KMS-11 (cell line): ENCODE data around the gene URB2.

ENCODE experiments used
- H2AFZ ChIP-seq: fragments of 200-600 bp; sonication (generic); 2 replicates; pipeline ENCODE4 v1.6.1; 2016; ENCODE audit warnings: antibody characterized with exemption, mixed run types, low read depth
- H3K27ac ChIP-seq: fragments of 200-600 bp; sonication (generic); 2 replicates; pipeline ENCODE4 v1.6.1; 2016; ENCODE audit warnings: mild to moderate bottlenecking, mixed run types
- H3K27me3 ChIP-seq: fragments of 200-600 bp; sonication (generic); 2 replicates; pipeline ENCODE4 v1.6.1; 2017; ENCODE audit warnings: mild to moderate bottlenecking, low read depth, mixed run types, moderate library complexity; ENCODE audit not compliant: insufficient read depth
- H3K36me3 ChIP-seq: fragments of 200-600 bp; sonication (generic); 2 replicates; pipeline ENCODE4 v1.6.1; 2017; ENCODE audit warnings: mild to moderate bottlenecking, mixed run types; ENCODE audit not compliant: insufficient read depth
- H3K4me1 ChIP-seq: fragments of 200-600 bp; sonication (generic); 2 replicates; pipeline ENCODE4 v1.6.1; 2016; ENCODE audit warnings: mild to moderate bottlenecking, low read depth, mixed run types; ENCODE audit not compliant: poor library complexity, severe bottlenecking
- H3K4me2 ChIP-seq: fragments of 200-600 bp; sonication (generic); 2 replicates; pipeline ENCODE4 v1.7.0; 2016; ENCODE audit warnings: mild to moderate bottlenecking, mixed run types
- H3K4me3 ChIP-seq: fragments of 200-600 bp; sonication (generic); IDR thresholded peaks from 2 replicates; pipeline ENCODE4 v1.6.1; 2017; ENCODE audit warnings: low read depth, low read length, mixed read lengths; ENCODE audit not compliant: insufficient read depth
- H3K79me2 ChIP-seq: fragments of 200-600 bp; sonication (generic); 2 replicates; pipeline ENCODE4 v1.6.1; 2016; ENCODE audit warnings: low read depth, mixed run types; ENCODE audit not compliant: insufficient read depth
- H3K9ac ChIP-seq: fragments of 200-600 bp; sonication (generic); 2 replicates; pipeline ENCODE4 v1.6.1; 2016; ENCODE audit warnings: mild to moderate bottlenecking, mixed run types
- H4K20me1 ChIP-seq: fragments of 200-600 bp; sonication (generic); 2 replicates; pipeline ENCODE4 v1.6.1; 2016; ENCODE audit warnings: mild to moderate bottlenecking, mixed run types; ENCODE audit not compliant: insufficient read depth
- TF ChIP-seq, protein P1 (sequence below): fragments of 200-600 bp; sonication (generic); conservative IDR thresholded peaks from 2 replicates; pipeline ENCODE4 v1.6.1; 2017; ENCODE audit warnings: low read depth, mild to moderate bottlenecking, antibody characterized with exemption, low read length, moderate library complexity, mixed read lengths

The URB2 gene

DNA sequence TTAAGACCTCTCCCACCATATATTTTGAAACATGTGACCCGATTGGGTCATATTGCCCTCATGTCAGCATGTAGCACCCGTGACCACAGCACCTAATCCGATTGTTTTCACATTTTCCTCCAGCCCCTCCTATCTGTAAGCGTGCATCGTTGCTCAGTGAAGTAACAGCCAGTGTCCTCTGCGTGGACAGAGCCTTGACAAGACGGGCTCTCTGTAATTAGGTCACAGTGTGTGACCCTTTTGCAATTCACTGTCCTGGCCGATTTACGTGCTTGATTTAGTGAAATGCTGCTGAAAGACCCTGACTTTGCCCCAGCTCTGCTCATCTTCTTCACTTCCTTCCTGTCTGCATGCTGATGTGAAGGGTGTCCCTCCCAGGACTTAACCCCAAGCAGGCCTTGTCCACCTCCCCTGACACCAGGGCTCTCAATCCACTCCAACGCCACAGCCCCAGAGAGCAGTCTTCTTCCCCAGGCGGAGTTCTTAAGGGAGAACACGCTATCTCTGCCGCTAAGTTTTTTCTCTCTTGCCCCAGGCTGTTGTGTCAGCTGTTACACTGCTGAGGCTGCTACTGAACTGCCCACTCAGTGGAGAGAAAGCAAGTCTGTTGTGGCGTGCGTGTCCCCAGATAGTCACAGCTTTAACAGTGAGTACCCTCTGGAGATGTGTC is 19.4 kb downstream of the URB2 start:
- Histone ChIP-seq H2AFZ (no peak overlapping the region), H3K27ac (no peak overlapping the region), H3K4me1 (peaks cover 13% of the 10 kb centered on the region), H3K27me3 (no peaks in the 10 kb centered on the region), H3K4me2 (no peak overlapping the region), H3K4me3 (no peak overlapping the region), H3K36me3 (peaks cover 7% of the 10 kb centered on the region; the same call in 1 of the 2 replicates), H4K20me1 (no peaks in the 10 kb centered on the region), H3K9ac (no peak overlapping the region), H3K79me2 (peaks cover 21% of the 10 kb centered on the region; the same call in 1 of the 2 replicates)
- TF ChIP-seq, protein P1, sequence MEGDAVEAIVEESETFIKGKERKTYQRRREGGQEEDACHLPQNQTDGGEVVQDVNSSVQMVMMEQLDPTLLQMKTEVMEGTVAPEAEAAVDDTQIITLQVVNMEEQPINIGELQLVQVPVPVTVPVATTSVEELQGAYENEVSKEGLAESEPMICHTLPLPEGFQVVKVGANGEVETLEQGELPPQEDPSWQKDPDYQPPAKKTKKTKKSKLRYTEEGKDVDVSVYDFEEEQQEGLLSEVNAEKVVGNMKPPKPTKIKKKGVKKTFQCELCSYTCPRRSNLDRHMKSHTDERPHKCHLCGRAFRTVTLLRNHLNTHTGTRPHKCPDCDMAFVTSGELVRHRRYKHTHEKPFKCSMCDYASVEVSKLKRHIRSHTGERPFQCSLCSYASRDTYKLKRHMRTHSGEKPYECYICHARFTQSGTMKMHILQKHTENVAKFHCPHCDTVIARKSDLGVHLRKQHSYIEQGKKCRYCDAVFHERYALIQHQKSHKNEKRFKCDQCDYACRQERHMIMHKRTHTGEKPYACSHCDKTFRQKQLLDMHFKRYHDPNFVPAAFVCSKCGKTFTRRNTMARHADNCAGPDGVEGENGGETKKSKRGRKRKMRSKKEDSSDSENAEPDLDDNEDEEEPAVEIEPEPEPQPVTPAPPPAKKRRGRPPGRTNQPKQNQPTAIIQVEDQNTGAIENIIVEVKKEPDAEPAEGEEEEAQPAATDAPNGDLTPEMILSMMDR = no peak

DNA sequence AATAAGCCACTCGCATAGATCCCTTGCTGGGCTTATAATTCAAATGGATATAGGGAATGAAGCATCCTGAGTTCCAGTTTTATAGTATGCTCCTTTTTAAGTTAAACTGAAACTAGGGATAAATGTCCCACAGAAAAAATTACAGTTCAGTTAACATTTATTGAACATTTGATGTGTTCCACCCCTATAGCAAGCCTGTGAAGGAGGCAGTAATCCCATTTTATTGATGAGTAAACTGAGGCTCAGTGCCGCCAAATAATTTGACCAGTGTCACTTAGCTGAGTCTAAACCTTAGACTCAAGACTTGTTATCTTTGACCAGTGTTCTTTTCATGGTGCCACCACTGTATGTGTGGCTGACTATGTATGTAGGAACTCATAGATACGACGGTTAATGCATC is 22.4 kb downstream of the URB2 start:
- TF ChIP-seq, protein P1 = no peak

DNA sequence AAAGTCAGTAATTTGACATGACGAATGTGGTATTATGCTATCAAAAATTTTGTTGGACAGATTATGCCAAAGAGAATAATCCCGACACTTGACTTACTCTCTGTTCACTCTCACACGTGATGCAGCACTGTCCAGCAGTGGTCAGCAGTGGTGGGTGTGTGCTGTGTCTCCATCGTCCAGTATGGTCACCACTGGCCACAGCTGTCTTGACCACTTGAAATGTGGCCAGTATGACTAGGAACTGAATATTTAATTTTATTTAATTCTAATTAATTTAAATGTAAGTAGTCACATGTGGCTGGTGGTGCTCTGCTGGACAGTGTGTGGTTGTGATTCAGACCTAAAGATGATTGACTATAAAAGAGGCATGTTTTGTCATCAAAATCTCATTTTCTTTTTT is 24.0 kb downstream of the URB2 start:
- Histone ChIP-seq H4K20me1 (no peaks in the 10 kb centered on the region), H3K4me2 (no peak overlapping the region), H2AFZ (no peak overlapping the region), H3K79me2 (no peaks in the 10 kb centered on the region), H3K36me3 (peaks cover 14% of the 10 kb centered on the region; the same call in 1 of the 2 replicates), H3K27ac (no peak overlapping the region), H3K27me3 (no peaks in the 10 kb centered on the region), H3K9ac (no peak overlapping the region), H3K4me1 (no peaks in the 10 kb centered on the region), H3K4me3 (no peak overlapping the region)
- TF ChIP-seq, protein P1 = no peak

More for the DNA sequence above, 22.4 kb downstream of the URB2 start:
- peaks cover 10% of the 10 kb centered on the region; the same call in 1 of the 2 replicates for H3K36me3 ChIP-seq
- H3K4me3 ChIP-seq = no peak overlapping the region
- H3K4me2 ChIP-seq = no peak overlapping the region
- H3K27ac ChIP-seq = no peak overlapping the region
- no peaks in the 10 kb centered on the region for H3K27me3 ChIP-seq
- H2AFZ ChIP-seq = no peak overlapping the region
- no peaks in the 10 kb centered on the region for H4K20me1 ChIP-seq
- no peaks in the 10 kb centered on the region; the same call in 1 of the 2 replicates for H3K79me2 ChIP-seq
- no peak overlapping the region for H3K9ac ChIP-seq
- peaks cover 10% of the 10 kb centered on the region for H3K4me1 ChIP-seq

DNA sequence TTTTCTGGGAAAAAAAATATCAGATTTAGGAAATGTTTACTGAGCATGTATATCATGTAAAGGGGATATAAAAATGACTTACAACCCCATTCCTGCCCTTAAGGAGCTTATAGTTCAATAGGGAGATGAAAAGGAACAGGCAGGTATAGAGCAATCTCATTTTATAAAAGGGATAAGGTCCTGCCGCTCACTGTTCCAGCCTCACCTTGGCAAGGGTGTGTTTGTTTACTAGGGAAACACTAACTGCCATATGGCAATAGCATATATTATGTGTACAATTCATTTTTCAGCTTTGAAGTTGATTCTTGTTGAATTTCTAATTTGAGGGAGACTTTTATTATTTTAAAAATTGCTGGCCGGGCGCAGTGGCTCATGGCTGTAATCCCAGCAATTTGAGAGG is 25.5 kb downstream of the URB2 start:
- no peak overlapping the region for H3K27ac ChIP-seq
- H3K79me2 ChIP-seq = no peaks in the 10 kb centered on the region
- H3K36me3 ChIP-seq = peaks cover 14% of the 10 kb centered on the region; the same call in 1 of the 2 replicates
- no peak overlapping the region for H3K4me3 ChIP-seq
- H3K4me1 ChIP-seq = peaks cover under 1% of the 10 kb centered on the region
- no peaks in the 10 kb centered on the region for H4K20me1 ChIP-seq
- TF ChIP-seq, protein P1 = no peak
- H3K9ac ChIP-seq = no peak overlapping the region
- H2AFZ ChIP-seq = no peak overlapping the region
- no peaks in the 10 kb centered on the region for H3K27me3 ChIP-seq
- no peak overlapping the region for H3K4me2 ChIP-seq
